H1 (cell line): Measurements from ENCODE around the gene SCP2. TPM values are rescaled to one million over a fixed set of nuclear protein-coding genes. Genes with fewer than 3 reads are reported as not detected.

ENCODE experiments used
- CTCF ChIA-PET: fragments of 300-600 bp; sonication (Branson Sonifier 250); formaldehyde crosslinking; loops from one replicate; lab custom pipeline; 2021; ENCODE audit not compliant: partially characterized antibody; lab: Charles Lee
- POLR2A ChIA-PET: fragments of 300-600 bp; sonication (Branson Sonifier 250); formaldehyde crosslinking; loops from one replicate; lab custom pipeline; 2021; ENCODE audit warnings: inconsistent platforms; ENCODE audit not compliant: partially characterized antibody; lab: Charles Lee
- DNase-seq, 2 experiments: peaks; one replicate each; pipeline versions ENCODE4 v3.0.0 to v3.0.0-alpha.2; 2010 to 2022; ENCODE audit warnings: low spot score in 2 of 2, low read depth in 1 of 2, mixed read lengths in 1 of 2
- FAIRE-seq: peaks from 2 replicates; lab custom pipeline; 2011; peaks lifted over from hg19 to GRCh38; lab: Jason Lieb, UNC
- H2AFZ ChIP-seq: 2 replicates; pipeline ENCODE4 v1.8.1; 2012; ENCODE audit warnings: low read length, inconsistent platforms
- H2AK5ac ChIP-seq: 2 replicates; pipeline ENCODE4 v1.6.1; 2013; ENCODE audit warnings: low read depth, low read length
- H2BK120ac ChIP-seq: replicated peaks from 2 replicates; pipeline ENCODE3; 2013; ENCODE audit warnings: low read depth, low read length, inconsistent platforms
- H2BK12ac ChIP-seq: 2 replicates; pipeline ENCODE4 v1.6.1; 2013; ENCODE audit warnings: low read depth, low read length
- H2BK15ac ChIP-seq: 2 replicates; pipeline ENCODE4 v1.6.1; 2013; ENCODE audit warnings: low read length
- H2BK20ac ChIP-seq: 2 replicates; pipeline ENCODE4 v1.6.1; 2013; ENCODE audit warnings: low read length
- H2BK5ac ChIP-seq: 2 replicates; pipeline ENCODE4 v1.6.1; 2013; ENCODE audit warnings: low read depth, low read length
- H3K14ac ChIP-seq: 2 replicates; pipeline ENCODE4 v1.6.1; 2013; ENCODE audit warnings: inconsistent platforms; ENCODE audit not compliant: insufficient read length
- H3K18ac ChIP-seq: 2 replicates; pipeline ENCODE4 v1.6.1; 2013; ENCODE audit warnings: low read length; ENCODE audit errors: extremely low read depth
- H3K23ac ChIP-seq: 2 replicates; pipeline ENCODE4 v1.6.1; 2013; ENCODE audit warnings: inconsistent platforms; ENCODE audit not compliant: insufficient read length
- H3K23me2 ChIP-seq: 2 replicates; pipeline ENCODE4 v1.6.1; 2013; ENCODE audit warnings: low read depth, low read length
- H3K27ac ChIP-seq: 2 replicates; pipeline ENCODE4 v1.6.1; 2011; ENCODE audit warnings: low read depth, low read length, inconsistent platforms
- H3K27me3 ChIP-seq, 4 experiments: replicated peaks in 1 of 4; 1 replicate in 1 of 4; 2 replicates in 3 of 4; pipeline versions ENCODE4 v1.6.1 to v1.8.1; 2011 to 2013; ENCODE audit warnings: low read length in 3 of 4, mild to moderate bottlenecking in 3 of 4, inconsistent platforms in 2 of 4, mixed read lengths in 2 of 4, moderate library complexity in 1 of 4; ENCODE audit not compliant: control insufficient read depth in 3 of 4, insufficient read depth in 3 of 4; ENCODE audit errors: extremely low read depth in 1 of 4
- H3K36me3 ChIP-seq, 4 experiments: 2 replicates each; pipeline versions ENCODE4 v1.6.1 to v1.8.1; 2011 to 2013; ENCODE audit warnings: mild to moderate bottlenecking in 4 of 4, low read length in 3 of 4, moderate library complexity in 2 of 4, control low read depth in 1 of 4, inconsistent platforms in 1 of 4; ENCODE audit not compliant: insufficient read depth in 4 of 4, control insufficient read depth in 2 of 4
- H3K4ac ChIP-seq: replicated peaks from 2 replicates; pipeline ENCODE3; 2013; ENCODE audit warnings: low read length, low read depth, mixed read lengths, inconsistent platforms; ENCODE audit not compliant: insufficient read length
- H3K4me1 ChIP-seq, 4 experiments: replicated peaks in 1 of 4; 1 replicate in 1 of 4; 2 replicates in 3 of 4; pipeline versions ENCODE4 v1.6.1 to v1.8.1; 2011 to 2013; ENCODE audit warnings: low read length in 3 of 4, inconsistent platforms in 2 of 4, mixed read lengths in 1 of 4; ENCODE audit not compliant: insufficient read depth in 4 of 4, control insufficient read depth in 3 of 4
- H3K4me2 ChIP-seq, 2 experiments: 2 replicates each; pipeline versions ENCODE4 v1.6.1 to v1.8.1; 2011 to 2013; ENCODE audit warnings: low read depth in 2 of 2, low read length in 2 of 2, control low read depth in 1 of 2, inconsistent platforms in 1 of 2, mild to moderate bottlenecking in 1 of 2; ENCODE audit not compliant: insufficient read depth in 1 of 2
- H3K4me3 ChIP-seq, 4 experiments: fragments of 200-600, 300-600 bp in 1 of 4; sonication (generic), shearing (Covaris generic), sonication (Bioruptor Twin) in 1 of 4; 2 replicates each; pipeline versions ENCODE4 v1.5.1 to v1.8.1; 2011 to 2016; ENCODE audit warnings: low read length in 4 of 4, low read depth in 3 of 4, control low read depth in 2 of 4, inconsistent platforms in 2 of 4, mild to moderate bottlenecking in 2 of 4, mixed read lengths in 1 of 4, moderate library complexity in 1 of 4; ENCODE audit not compliant: insufficient read depth in 2 of 4; ENCODE audit errors: extremely low read depth in 1 of 4
- H3K56ac ChIP-seq: replicated peaks from 2 replicates; pipeline ENCODE3; 2013; ENCODE audit warnings: low read depth, mild to moderate bottlenecking, mixed read lengths, low read length, inconsistent platforms; ENCODE audit not compliant: insufficient read length
- H3K79me1 ChIP-seq: 2 replicates; pipeline ENCODE4 v1.6.1; 2013; ENCODE audit warnings: low read depth, low read length, control low read depth
- H3K79me2 ChIP-seq, 2 experiments: 2 replicates each; pipeline versions ENCODE4 v1.6.1 to v1.8.1; 2012 to 2013; ENCODE audit warnings: low read length in 2 of 2, mild to moderate bottlenecking in 2 of 2, inconsistent platforms in 1 of 2; ENCODE audit not compliant: insufficient read depth in 2 of 2, control insufficient read depth in 1 of 2
- H3K9ac ChIP-seq, 4 experiments: replicated peaks in 1 of 4; 1 replicate in 1 of 4; 2 replicates in 3 of 4; pipeline versions ENCODE4 v1.6.1 to v1.8.1; 2011 to 2013; ENCODE audit warnings: low read depth in 3 of 4, low read length in 3 of 4, control low read depth in 2 of 4, mild to moderate bottlenecking in 2 of 4, moderate library complexity in 2 of 4, inconsistent platforms in 1 of 4; ENCODE audit errors: extremely low read depth in 1 of 4
- H3K9me3 ChIP-seq, 2 experiments: 2 replicates each; pipeline versions ENCODE4 v1.6.1 to v1.8.1; 2012 to 2013; ENCODE audit warnings: mild to moderate bottlenecking in 2 of 2, moderate library complexity in 2 of 2, control low read depth in 1 of 2, inconsistent platforms in 1 of 2, low read depth in 1 of 2, low read length in 1 of 2, mixed read lengths in 1 of 2; ENCODE audit not compliant: insufficient read depth in 2 of 2
- H4K20me1 ChIP-seq, 2 experiments: replicated peaks in 1 of 2; 2 replicates each; pipeline versions ENCODE3 to v1.8.1; 2011 to 2013; ENCODE audit warnings: inconsistent platforms in 2 of 2, low read length in 2 of 2, mild to moderate bottlenecking in 1 of 2; ENCODE audit not compliant: insufficient read depth in 2 of 2, control insufficient read depth in 1 of 2
- H4K5ac ChIP-seq: 2 replicates; pipeline ENCODE4 v1.6.1; 2013; ENCODE audit warnings: low read length, low read depth, mixed read lengths, inconsistent platforms; ENCODE audit not compliant: insufficient read length
- H4K8ac ChIP-seq: 2 replicates; pipeline ENCODE4 v1.8.0; 2013; ENCODE audit warnings: mild to moderate bottlenecking, moderate library complexity, low read length, inconsistent platforms; ENCODE audit not compliant: insufficient read depth; ENCODE audit errors: extremely low read depth
- H4K91ac ChIP-seq: replicated peaks from 2 replicates; pipeline ENCODE3; 2013; ENCODE audit warnings: low read length, mixed read lengths, inconsistent platforms; ENCODE audit not compliant: insufficient read length
- BCL11A ChIP-seq, 2 experiments: IDR thresholded peaks; one replicate each; pipeline ENCODE4 v1.6.1; 2011; ENCODE audit warnings: low read depth in 2 of 2, low read length in 2 of 2, mild to moderate bottlenecking in 2 of 2
- CBX8 ChIP-seq: fragments of 300-800, 300-1000 bp; sonication (generic); IDR thresholded peaks from 2 replicates; pipeline ENCODE4 v1.7.1; 2016; ENCODE audit warnings: low read depth, low read length, borderline replicate concordance
- CEBPB ChIP-seq: IDR thresholded peaks from 2 replicates; pipeline ENCODE4 v1.6.1; 2012; ENCODE audit warnings: low read depth, low read length
- CHD1 ChIP-seq: IDR thresholded peaks from 2 replicates; pipeline ENCODE4 v1.6.1; 2012; ENCODE audit warnings: low read depth, low read length, improper control_type of control experiment
- KDM1A ChIP-seq: fragments of 200-600, 300-600 bp; sonication (generic); IDR thresholded peaks from 2 replicates; pipeline ENCODE4 v1.7.1; 2016; ENCODE audit warnings: mild to moderate bottlenecking, low read length, borderline replicate concordance
- MAFK ChIP-seq: IDR thresholded peaks from 2 replicates; pipeline ENCODE4 v1.6.1; 2012; ENCODE audit warnings: low read depth, mild to moderate bottlenecking, improper control_type of control experiment, low read length
- NRF1 ChIP-seq: IDR thresholded peaks from 2 replicates; pipeline ENCODE4 v1.6.1; 2011; ENCODE audit warnings: mild to moderate bottlenecking, low read depth, low read length, improper control_type of control experiment
- POLR2A ChIP-seq, 2 experiments: IDR thresholded peaks; 1 replicate in 1 of 2; 2 replicates in 1 of 2; pipeline ENCODE4 v1.6.1; 2011; ENCODE audit warnings: low read depth in 2 of 2, low read length in 2 of 2, mild to moderate bottlenecking in 2 of 2; ENCODE audit errors: control extremely low read depth in 1 of 2
- POLR2AphosphoS5 ChIP-seq: IDR thresholded peaks from 2 replicates; pipeline ENCODE4 v1.6.1; 2011; ENCODE audit warnings: low read depth, low read length
- RBBP5 ChIP-seq: IDR thresholded peaks from 2 replicates; pipeline ENCODE4 v1.7.1; 2012; ENCODE audit warnings: low read depth, mild to moderate bottlenecking, inconsistent platforms, low read length, moderate library complexity, borderline replicate concordance
- RNF2 ChIP-seq: fragments of 200-900, 300-1000 bp; sonication (generic); IDR thresholded peaks from 2 replicates; pipeline ENCODE4 v1.7.1; 2016; ENCODE audit warnings: borderline replicate concordance, low read depth, mild to moderate bottlenecking, antibody characterized with exemption, low read length; ENCODE audit not compliant: poor library complexity, severe bottlenecking; ENCODE audit errors: missing control alignments
- SP4 ChIP-seq: IDR thresholded peaks from 2 replicates; pipeline ENCODE4 v1.6.1; 2012; ENCODE audit warnings: low read length, inconsistent platforms
- SUZ12 ChIP-seq: fragments of 200-600 bp; sonication (generic); IDR thresholded peaks from 2 replicates; pipeline ENCODE4 v1.6.1; 2012; ENCODE audit warnings: mild to moderate bottlenecking, inconsistent platforms, low read length, moderate library complexity, mixed read lengths
- USF2 ChIP-seq: IDR thresholded peaks from 2 replicates; pipeline ENCODE4 v1.6.1; 2011; ENCODE audit warnings: low read length, improper control_type of control experiment
- WGBS, 2 experiments: shearing (Covaris generic) in 1 of 2; methylation state at CpG; one replicate each; pipeline versions ENCODE4 v1.1.6 to v1.1.7; 2013 to 2015; ENCODE audit warnings: low lambda C conversion rate in 2 of 2, mixed read lengths in 2 of 2, inconsistent platforms in 1 of 2, low coverage in 1 of 2, missing lambda C conversion rate in 1 of 2; ENCODE audit not compliant: insufficient replicate concordance in 2 of 2, insufficient coverage in 1 of 2, insufficient read length in 1 of 2; ENCODE audit errors: extremely low coverage in 1 of 2, missing lambda C conversion rate in 1 of 2; 5-methylcytosine and 5-hydroxymethylcytosine counted together
- polyA plus RNA-seq, 7 experiments: library from polyadenylated mRNA; depleted of rRNA in 3 of 7; stranded (reverse) in 5 of 7; unstranded in 2 of 7; fragments of >200 nt in 5 of 7; fragments of 200-250 nt in 2 of 7; gene quantifications; 1 replicate in 5 of 7; 2 replicates in 1 of 7; 4 replicates in 1 of 7; pipeline versions ENCODE4 v1.2.1 to v1.2.3, GENCODE V29; 2011 to 2013; ENCODE audit warnings: missing spikeins in 2 of 7, mixed read lengths in 2 of 7
- total RNA-seq: library from RNA; stranded (reverse); fragmentation: NEBNext Ultra II Directional; extraction: Animal tissue kit (Norgen Biotek cat#: 25700); gene quantifications from 2 replicates; pipeline ENCODE4 v1.2.1, GENCODE V29; 2021

SCP2 gene
- total and polyA plus RNA-seq, 2 of the 8 experiments (the other 6 are each of a cell fraction or from before 2014, with no cell fraction given), result 20.9 to 54.3 TPM

GRCh38 chr1:52925571-52926005 is 1.5 kb upstream of the SCP2 start:
- Histone ChIP-seq H3K9ac (no peak overlapping the region), H3K56ac (no peak overlapping the region), H3K23ac (no peak overlapping the region), H3K18ac (no peak overlapping the region), H3K79me2 (no peaks in the 10 kb centered on the region), H2BK15ac (no peak overlapping the region), H4K5ac (no peak overlapping the region), H3K79me1 (no peaks in the 10 kb centered on the region), H3K23me2 (peaks cover 16% of the 10 kb centered on the region), H2BK5ac (no peak overlapping the region), H3K4me1 (peaks cover 0 to 3% (median 2%) of the 10 kb centered on the region in 4 experiments; a peak in 4 of 7 replicates), H3K36me3 (no peaks in the 10 kb centered on the region), H3K4ac (no peak overlapping the region), H2AFZ (no peak overlapping the region), H2AK5ac (no peak overlapping the region), H3K4me2 (no peak overlapping the region), H4K20me1 (no peaks in the 10 kb centered on the region), H3K9me3 (no peaks in the 10 kb centered on the region), H4K8ac (no peak overlapping the region), H2BK12ac (no peak overlapping the region), H3K14ac (no peak overlapping the region), H3K4me3 (no peak overlapping the region), H3K27ac (no peak overlapping the region), H4K91ac (no peak overlapping the region), H2BK120ac (no peak overlapping the region), H2BK20ac (0 out of 2 replicates have a peak overlapping the region, but pooled peaks have one; percentile 18), H3K27me3 (peaks cover 9 to 48% (median 37%) of the 10 kb centered on the region in 4 experiments)
- WGBS, 2 experiments, result 82% methylated on average over 3 of the region's 5 CpGs; no CpG with 5 or more reads in 1 of the 2 experiments
- DNase-seq (no peak), FAIRE-seq (no peak)
- ChIA-PET POLR2A (no interaction called here), CTCF (interaction anchor here (0.6 to 1.1 kb wide), 3 partner anchors 90 to 205 kb away, joined by 3 read pairs; no protein-coding TSS in a partner anchor)
- TF ChIP-seq MAFK, result no peak
- no peak for TF ChIP-seq CEBPB
- TF ChIP-seq SUZ12, result no peak
- no peak for TF ChIP-seq POLR2A (IDR thresholded peaks at IDR 0.05; ENCODE audit: control extremely low read depth in 1 of 2, low read depth in 2 of 2, low read length in 2 of 2)
- TF ChIP-seq POLR2AphosphoS5, result no peak
- TF ChIP-seq CHD1, result no peak
- no peak for TF ChIP-seq RBBP5
- no peak for TF ChIP-seq CBX8
- no peak for TF ChIP-seq USF2
- no peak for TF ChIP-seq SP4
- TF ChIP-seq NRF1, result no peak
- no peak for TF ChIP-seq KDM1A
- no peak for TF ChIP-seq RNF2
- no peak for TF ChIP-seq BCL11A (IDR thresholded peaks at IDR 0.05; ENCODE audit: low read depth in 2 of 2, low read length in 2 of 2)
